ENCODE results near the gene PCDHGB7.
"Not testable (repeated sequence)": the region's sequence is repeated elsewhere in the genome, so short reads cannot be mapped to it uniquely, and the experiment has no call there.

PCDHGB7 gene

DNA sequence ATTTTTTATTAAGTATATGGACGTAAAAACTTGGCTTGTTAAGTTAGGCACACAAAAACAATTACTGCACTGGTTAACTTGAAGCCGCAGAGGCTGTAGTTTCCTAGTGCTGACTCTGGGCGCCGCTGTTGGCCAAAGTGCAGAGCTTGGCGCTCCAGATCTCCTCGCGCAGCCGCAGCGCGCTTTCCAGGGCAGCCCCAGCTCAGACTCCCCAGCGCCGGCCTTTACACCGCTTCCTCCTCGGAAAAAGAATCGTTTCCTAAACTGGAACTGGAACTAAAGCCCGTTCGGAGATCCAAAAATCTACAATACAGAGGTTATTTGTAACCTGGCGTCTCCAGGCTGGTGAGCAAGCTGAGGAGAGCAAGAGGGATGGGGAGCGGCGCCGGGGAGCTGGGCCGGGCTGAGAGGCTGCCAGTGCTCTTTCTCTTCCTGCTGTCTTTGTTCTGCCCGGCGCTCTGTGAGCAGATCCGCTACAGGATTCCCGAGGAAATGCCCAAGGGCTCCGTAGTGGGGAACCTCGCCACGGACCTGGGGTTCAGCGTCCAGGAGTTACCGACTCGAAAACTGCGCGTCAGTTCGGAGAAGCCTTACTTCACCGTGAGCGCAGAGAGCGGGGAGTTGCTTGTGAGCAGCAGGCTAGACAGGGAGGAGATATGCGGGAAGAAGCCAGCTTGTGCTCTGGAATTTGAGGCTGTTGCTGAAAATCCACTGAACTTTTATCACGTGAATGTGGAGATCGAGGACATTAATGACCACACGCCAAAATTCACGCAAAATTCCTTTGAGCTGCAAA, 19.5 kb upstream of the PCDHGB7 start, which contains the start of gene PCDHGB5:
PCDHGB5 (plus strand) TSS at position 192 of the 796 bp plus-strand sequence; CDS start at position 373, 181 bp downstream.
- DNase-seq (ENCODE audit: low spot score): peak; percentile 74

DNA sequence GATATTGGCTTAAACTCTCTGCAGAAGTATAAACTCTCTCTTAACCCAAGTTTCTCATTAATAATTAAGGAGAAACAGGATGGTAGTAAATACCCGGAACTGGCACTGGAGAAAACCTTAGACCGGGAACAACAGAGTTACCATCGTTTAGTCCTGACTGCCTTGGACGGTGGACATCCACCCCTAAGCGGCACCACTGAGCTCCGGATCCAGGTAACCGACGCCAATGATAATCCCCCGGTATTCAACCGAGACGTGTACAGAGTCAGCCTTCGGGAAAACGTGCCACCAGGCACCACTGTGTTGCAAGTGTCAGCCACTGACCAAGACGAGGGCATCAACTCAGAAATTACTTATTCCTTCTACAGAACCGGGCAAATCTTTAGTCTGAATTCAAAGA, 18.9 kb upstream of the PCDHGB7 start:
- no peak for DNase-seq (ENCODE audit: low spot score)

DNA sequence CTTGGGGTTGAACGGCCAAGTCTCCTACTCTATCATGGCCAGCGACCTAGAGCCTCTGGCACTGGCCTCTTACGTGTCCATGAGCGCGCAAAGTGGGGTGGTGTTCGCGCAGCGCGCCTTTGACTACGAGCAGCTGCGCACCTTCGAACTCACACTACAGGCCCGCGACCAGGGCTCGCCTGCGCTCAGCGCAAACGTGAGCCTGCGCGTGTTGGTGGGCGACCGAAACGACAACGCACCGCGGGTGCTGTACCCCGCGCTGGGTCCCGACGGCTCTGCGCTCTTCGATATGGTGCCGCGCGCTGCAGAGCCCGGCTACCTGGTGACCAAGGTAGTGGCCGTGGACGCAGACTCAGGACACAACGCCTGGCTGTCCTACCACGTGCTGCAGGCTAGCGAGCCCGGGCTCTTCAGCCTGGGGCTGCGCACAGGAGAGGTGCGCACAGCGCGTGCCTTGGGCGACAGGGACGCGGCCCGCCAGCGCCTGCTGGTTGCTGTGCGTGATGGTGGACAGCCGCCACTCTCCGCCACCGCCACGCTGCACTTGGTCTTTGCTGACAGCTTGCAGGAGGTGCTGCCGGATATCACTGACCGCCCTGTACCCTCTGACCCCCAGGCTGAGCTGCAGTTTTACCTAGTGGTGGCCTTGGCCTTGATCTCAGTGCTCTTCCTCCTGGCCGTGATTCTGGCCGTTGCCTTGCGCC, 17.8 kb upstream of the PCDHGB7 start:
- DNase-seq (ENCODE audit: low spot score): no peak

DNA sequence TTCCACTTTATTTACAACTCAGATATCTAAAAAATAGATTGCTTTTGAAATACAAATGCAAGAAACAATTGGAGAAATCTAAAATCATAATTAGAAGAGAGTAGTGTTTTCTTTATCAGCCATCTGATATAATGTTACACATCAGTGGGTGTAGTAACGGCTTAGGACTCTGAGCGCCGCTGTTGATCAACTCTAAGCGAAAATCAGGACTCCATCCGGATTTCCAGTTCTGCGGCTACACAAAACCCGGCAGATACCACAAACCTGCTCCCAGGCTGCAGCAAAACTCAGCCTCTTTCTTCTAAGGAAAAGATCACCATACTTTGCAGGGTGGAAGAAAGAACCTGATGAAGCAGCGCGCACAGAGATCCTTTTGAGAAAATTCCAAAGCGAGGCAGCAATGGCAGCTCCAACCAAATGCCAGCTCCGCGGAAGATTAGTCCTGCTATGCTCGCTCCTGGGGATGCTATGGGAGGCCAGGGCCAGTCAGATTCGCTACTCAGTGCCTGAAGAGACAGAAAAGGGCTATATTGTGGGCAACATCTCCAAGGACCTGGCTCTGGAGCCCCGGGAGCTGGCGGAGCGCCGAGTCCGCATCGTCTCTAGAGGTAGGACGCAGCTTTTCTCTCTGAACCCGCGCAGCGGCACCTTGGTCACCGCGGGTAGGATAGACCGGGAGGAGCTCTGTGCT, 14.8 kb upstream of the PCDHGB7 start, which contains the start of gene PCDHGA9:
PCDHGA9 (plus strand) TSS at position 226 of the 691 bp plus-strand sequence; CDS start at position 401, 175 bp downstream.
- DNase-seq (ENCODE audit: low spot score): peak; percentile 38

DNA sequence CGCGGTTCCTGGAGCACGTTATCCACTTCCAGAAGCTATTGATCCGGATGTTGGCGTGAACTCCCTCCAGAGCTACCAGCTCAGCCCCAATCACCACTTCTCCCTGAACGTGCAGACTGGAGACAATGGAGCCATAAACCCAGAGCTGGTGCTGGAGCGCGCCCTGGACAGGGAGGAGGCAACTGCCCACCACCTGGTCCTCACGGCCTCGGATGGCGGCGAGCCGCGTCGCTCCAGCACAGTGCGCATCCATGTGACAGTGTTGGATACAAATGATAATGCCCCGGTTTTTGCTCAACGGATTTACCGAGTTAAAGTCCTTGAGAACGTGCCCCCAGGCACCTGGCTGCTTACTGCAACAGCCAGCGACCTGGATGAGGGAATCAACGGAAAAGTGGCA, 14.1 kb upstream of the PCDHGB7 start:
- no peak for DNase-seq (ENCODE audit: low spot score)

DNA sequence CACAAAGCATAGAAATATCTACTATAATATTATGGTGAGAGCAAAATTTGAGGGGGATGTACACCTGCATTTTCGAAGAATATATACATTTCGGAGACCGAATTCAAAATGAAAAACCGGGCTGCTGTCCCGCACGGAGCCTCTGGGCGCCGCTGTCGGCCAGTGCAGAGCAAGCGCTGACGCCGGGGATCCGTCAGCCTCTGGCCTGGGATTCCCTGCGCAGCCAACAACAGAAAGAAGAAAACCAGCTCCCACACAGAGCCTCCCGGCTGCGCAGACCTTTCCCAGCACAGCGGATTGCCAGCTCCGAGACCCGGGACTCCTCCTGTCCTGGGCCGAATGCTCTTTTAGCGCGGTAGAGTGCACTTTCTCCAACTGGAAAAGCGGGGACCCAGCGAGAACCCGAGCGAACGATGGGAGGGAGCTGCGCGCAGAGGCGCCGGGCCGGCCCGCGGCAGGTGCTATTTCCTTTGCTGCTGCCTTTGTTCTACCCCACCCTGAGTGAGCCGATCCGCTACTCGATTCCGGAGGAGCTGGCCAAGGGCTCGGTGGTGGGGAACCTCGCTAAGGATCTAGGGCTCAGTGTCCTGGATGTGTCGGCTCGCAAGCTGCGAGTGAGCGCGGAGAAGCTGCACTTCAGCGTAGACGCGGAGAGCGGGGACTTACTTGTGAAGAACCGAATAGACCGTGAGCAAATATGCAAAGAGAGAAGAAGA, 9.5 kb upstream of the PCDHGB7 start, which contains the start of gene PCDHGB6:
PCDHGB6 (plus strand) TSS at position 232 of the 716 bp plus-strand sequence; CDS start at position 414, 182 bp downstream.
- DNase-seq (ENCODE audit: low spot score): not testable (repeated sequence)

DNA sequence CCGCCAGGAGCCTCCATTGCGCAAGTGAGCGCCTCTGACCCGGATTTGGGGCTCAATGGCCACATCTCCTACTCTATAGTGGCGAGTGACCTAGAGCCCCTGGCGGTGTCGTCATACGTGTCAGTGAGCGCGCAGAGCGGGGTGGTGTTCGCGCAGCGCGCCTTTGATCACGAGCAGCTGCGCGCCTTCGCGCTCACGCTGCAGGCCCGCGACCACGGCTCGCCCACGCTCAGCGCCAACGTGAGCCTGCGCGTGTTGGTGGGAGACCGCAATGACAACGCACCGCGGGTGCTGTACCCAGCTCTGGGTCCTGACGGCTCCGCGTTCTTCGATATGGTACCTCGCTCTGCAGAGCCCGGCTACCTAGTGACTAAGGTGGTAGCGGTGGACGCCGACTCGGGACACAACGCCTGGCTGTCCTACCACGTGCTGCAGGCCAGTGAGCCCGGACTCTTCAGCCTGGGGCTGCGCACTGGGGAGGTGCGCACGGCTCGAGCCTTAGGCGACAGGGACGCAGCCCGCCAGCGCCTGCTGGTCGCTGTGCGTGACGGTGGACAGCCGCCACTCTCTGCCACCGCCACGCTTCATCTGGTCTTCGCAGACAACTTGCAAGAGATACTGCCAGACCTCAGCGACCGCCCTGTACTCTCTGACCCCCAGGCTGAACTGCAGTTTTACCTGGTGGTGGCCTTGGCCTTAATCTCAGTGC, 7.7 kb upstream of the PCDHGB7 start:
- no peak for DNase-seq (ENCODE audit: low spot score)

DNA sequence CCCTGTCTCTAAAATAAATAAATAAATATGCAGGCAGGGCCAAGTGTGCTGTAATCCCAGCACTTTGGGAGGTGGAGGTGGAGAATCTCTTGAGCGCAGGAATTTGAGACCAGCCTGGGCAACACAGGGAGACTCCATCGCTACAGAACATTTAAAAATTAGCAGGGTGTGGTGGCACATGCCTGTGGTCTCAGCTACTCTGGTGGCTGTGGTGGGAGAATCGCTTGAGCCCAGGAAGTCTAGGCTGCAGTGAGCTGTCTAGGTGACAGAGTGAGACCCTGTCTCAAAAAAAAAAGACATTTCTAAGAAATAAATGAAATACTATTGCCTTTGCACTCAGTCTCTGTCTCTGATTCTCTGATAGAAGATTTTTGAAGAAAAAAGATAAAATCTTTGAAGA, 5.9 kb upstream of the PCDHGB7 start:
- no peak for DNase-seq (ENCODE audit: low spot score)

DNA sequence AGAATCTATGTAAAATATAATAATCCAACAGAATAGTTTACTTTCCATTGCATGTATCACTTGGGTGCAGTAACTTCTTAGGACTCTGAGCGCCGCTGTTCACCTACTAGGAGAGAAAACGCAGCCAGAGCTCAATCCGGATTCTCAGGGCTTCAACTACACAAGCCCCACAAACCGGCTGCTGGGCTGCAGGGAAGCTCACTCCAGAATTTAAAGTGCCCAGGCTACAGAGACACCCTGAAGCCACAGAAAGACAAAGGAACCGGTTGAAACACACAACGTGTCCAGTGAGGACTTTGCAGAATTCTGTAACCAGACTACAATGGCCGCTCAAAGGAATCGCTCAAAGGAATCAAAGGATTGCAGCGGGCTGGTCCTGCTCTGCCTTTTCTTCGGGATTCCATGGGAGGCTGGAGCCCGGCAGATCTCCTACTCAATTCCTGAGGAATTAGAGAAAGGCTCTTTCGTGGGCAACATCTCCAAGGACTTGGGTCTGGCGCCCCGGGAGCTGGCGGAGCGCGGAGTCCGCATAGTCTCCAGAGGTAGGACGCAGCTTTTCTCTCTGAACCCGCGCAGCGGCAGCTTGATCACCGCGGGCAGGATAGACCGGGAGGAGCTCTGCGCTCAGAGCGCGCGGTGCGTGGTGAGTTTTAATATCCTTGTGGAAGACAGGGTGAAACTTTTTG, 4.5 kb upstream of the PCDHGB7 start, which contains the start of gene PCDHGA10:
PCDHGA10 (plus strand) TSS at position 134 of the 686 bp plus-strand sequence; CDS start at position 323, 189 bp downstream.
- peak; percentile 93 for DNase-seq (ENCODE audit: low spot score)

DNA sequence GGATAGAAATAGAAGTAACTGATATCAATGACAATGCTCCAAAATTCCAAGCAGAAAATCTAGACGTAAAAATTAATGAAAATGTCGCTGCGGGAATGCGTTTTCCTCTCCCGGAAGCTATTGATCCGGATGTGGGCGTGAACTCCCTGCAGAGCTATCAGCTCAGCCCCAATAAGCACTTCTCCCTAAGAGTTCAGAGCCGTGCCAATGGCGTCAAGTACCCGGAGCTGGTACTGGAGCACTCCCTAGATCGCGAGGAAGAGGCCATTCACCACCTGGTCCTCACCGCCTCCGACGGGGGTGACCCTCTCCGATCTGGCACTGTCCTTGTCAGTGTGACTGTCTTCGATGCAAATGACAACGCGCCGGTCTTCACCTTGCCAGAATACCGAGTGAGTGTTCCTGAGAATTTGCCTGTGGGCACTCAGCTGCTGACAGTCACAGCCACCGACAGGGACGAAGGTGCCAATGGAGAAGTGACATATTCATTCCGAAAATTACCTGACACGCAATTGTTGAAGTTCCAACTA, 3.9 kb upstream of the PCDHGB7 start:
- peak; percentile 87 for DNase-seq (ENCODE audit: low spot score)

DNA sequence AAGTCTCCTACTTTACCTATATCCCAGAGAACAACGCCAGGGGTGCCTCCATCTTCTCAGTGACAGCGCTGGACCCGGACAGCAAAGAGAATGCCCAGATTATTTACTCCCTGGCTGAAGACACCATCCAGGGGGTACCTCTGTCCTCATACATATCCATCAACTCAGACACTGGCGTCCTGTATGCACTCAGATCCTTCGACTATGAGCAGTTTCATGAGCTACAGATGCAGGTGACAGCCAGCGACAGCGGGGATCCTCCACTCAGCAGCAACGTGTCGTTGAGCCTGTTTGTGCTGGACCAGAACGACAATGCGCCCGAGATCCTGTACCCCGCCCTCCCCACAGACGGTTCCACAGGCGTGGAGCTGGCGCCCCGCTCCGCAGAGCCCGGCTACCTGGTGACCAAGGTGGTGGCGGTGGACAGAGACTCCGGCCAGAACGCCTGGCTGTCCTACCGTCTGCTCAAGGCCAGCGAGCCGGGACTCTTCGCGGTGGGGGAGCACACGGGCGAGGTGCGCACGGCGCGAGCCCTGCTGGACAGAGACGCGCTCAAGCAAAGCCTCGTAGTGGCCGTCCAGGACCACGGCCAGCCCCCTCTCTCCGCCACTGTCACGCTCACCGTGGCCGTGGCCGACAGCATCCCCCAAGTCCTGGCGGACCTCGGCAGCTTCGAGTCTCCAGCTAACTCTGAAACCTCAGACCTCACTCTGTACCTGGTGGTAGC, 2.8 kb upstream of the PCDHGB7 start:
- not testable (repeated sequence) for DNase-seq (ENCODE audit: low spot score)

DNA sequence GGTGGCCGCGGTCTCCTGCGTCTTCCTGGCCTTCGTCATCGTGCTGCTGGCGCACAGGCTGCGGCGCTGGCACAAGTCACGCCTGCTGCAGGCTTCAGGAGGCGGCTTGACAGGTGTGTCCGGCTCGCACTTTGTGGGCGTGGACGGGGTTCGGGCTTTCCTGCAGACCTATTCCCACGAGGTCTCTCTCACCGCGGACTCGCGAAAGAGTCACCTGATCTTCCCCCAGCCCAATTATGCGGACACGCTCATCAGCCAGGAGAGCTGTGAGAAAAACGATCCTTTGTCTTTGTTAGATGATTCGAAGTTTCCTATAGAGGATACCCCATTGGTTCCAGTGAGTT, 2.2 kb upstream of the PCDHGB7 start:
- DNase-seq (ENCODE audit: low spot score): not testable (repeated sequence)

DNA sequence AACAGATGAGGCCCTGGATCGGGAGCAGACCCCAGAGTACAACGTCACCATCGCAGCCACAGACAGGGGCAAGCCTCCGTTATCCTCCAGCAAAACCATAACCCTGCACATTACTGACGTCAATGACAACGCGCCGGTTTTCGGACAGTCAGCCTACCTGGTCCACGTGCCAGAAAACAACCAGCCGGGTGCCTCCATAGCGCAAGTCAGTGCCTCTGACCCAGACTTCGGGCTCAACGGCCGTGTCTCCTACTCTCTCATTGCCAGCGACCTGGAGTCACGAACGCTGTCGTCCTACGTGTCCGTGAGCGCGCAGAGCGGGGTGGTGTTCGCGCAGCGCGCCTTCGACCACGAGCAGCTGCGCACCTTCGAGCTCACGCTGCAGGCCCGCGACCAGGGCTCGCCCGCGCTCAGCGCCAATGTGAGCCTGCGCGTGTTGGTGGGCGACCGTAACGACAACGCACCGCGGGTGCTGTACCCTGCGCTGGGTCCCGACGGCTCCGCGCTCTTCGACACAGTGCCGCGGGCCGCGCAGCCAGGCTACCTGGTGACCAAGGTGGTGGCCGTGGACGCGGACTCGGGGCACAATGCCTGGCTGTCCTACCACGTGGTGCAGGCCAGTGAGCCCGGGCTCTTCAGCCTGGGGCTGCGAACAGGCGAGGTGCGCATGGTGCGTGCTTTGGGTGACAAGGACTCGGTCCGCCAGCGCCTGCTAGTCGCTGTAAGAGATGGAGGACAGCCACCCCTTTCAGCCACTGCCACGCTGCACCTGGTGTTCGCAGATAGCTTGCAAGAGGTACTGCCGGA, 1.8 kb downstream of the PCDHGB7 start:
- DNase-seq (ENCODE audit: low spot score): no peak

DNA sequence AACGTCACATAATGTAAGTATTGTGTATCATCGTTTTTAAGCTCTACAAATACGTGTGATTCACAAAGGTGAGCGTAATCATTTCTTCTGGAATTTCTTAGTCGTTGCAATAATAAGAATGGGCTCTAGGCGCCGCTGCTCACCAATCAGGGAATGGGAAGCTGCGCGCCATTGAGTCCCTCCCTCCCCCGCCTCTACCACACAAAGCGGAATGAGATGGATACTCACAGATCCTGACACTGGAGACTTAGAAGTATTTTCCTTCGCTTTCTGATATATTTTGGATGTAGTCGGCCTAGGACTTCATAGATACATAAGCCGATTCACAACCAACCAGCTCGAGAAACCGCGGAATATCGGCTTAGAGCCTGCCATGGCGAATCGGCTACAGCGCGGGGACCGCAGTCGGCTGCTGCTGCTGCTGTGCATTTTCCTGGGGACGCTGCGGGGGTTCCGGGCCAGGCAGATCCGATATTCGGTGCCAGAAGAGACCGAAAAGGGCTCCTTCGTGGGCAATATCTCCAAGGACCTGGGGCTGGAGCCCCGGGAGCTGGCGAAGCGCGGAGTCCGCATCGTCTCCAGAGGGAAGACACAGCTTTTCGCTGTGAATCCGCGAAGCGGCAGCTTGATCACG, 3.5 kb downstream of the PCDHGB7 start, which contains the start of gene PCDHGA11:
PCDHGA11 (plus strand) TSS at position 197 of the 634 bp plus-strand sequence; CDS start at position 374, 177 bp downstream.
- no peak for DNase-seq (ENCODE audit: low spot score)

DNA sequence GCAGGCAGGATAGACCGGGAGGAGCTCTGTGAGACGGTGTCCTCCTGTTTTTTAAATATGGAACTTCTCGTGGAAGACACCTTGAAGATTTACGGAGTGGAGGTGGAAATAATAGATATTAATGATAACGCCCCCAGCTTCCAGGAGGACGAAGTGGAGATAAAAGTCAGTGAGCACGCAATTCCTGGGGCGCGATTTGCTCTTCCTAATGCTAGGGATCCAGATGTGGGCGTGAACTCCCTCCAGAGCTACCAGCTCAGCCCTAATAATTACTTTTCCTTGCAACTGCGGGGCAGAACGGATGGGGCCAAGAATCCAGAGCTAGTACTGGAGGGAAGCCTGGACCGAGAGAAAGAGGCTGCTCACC, 4.0 kb downstream of the PCDHGB7 start:
- DNase-seq (ENCODE audit: low spot score): no peak

DNA sequence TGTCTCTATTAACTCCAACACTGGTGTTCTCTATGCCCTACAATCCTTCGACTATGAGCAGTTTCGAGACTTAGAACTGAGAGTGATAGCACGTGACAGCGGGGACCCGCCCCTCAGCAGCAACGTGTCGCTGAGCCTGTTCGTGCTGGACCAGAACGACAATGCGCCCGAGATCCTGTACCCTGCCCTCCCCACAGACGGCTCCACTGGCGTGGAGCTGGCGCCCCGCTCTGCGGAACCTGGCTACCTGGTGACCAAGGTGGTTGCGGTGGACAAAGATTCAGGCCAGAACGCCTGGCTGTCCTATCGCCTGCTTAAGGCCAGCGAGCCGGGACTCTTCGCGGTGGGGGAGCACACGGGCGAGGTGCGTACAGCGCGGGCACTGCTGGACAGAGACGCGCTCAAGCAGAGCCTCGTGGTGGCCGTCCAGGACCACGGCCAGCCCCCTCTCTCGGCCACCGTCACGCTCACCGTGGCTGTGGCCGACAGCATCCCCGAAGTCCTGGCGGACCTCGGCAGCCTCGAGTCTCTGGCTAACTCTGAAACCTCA, 5.3 kb downstream of the PCDHGB7 start:
- no peak for DNase-seq (ENCODE audit: low spot score)

DNA sequence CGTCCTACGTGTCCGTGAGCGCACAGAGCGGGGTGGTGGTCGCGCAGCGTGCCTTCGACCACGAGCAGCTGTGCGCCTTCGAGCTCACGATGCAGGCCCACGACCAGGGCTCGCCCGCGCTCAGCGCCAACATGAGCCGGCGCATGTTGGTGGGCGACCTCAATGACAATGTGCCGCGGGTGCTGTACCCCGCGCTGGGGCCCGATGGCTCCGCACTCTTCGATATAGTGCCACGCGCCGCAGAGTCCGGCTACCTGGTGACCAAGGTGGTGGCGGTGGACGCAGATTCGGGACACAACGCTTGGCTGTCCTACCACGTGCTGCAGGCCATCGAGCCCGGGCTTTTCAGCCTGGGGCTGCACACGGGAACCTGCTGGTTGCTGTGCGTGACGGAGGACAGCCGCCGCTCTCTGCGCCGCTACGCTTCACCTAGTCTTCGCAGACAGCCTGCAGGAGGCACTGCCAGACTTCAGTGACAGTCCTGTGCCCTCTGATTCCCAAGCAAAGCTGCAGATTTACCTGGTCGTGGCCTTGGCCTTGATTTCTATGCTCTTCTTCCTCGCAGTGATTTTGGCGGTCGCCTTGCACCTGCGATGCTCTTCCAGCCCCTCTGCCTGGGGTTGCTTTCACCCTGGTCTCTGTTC, 10.4 kb downstream of the PCDHGB7 start:
- DNase-seq (ENCODE audit: low spot score): no peak
